GM21423 (cell line): ENCODE data around the gene MYO15A.

ENCODE experiments used
- ATAC-seq: cut with Tn5 transposase; IDR thresholded peaks from one replicate; pipeline ENCODE4 v1.9.1; 2021; ENCODE audit warnings: mild to moderate bottlenecking, moderate library complexity; ENCODE audit not compliant: unreplicated experiment

MYO15A gene

GRCh38 chr17:18157354-18157985, 48.9 kb downstream of the MYO15A start:
- ATAC-seq, result no peak

- no peak for ATAC-seq
Measured at GRCh38 chr17:18158022-18158600, 49.6 kb downstream of the MYO15A start.

GRCh38 chr17:18159551-18160120, 51.1 kb downstream of the MYO15A start:
- ATAC-seq, result no peak

- ATAC-seq, result no peak
Measured at GRCh38 chr17:18160128-18160856, 51.7 kb downstream of the MYO15A start.

- no peak for ATAC-seq
Measured at GRCh38 chr17:18161207-18162145, 52.9 kb downstream of the MYO15A start.

- no peak for ATAC-seq
Measured at GRCh38 chr17:18163547-18163946, 55.0 kb downstream of the MYO15A start.

- ATAC-seq, result no peak
Measured at GRCh38 chr17:18166894-18167293, 58.3 kb downstream of the MYO15A start.

- ATAC-seq, result no peak
Measured at GRCh38 chr17:18167421-18167820, 58.9 kb downstream of the MYO15A start.

- ATAC-seq, result no peak
Measured at GRCh38 chr17:18172531-18173278, 64.1 kb downstream of the MYO15A start.

- no peak for ATAC-seq
Measured at GRCh38 chr17:18173740-18174139, 65.2 kb downstream of the MYO15A start.

GRCh38 chr17:18176176-18176575, 67.6 kb downstream of the MYO15A start:
- ATAC-seq, result no peak

GRCh38 chr17:18177133-18177532, 68.6 kb downstream of the MYO15A start:
- no peak for ATAC-seq

- no peak for ATAC-seq
Measured at GRCh38 chr17:18177722-18178121, 69.2 kb downstream of the MYO15A start.

- no peak for ATAC-seq
Measured at GRCh38 chr17:18179196-18179595, 70.6 kb downstream of the MYO15A start.

- ATAC-seq, result no peak
Measured at GRCh38 chr17:18179804-18180203, 71.2 kb downstream of the MYO15A start.

GRCh38 chr17:18181358-18181757, 72.8 kb downstream of the MYO15A start:
- ATAC-seq, result no peak

GRCh38 chr17:18182110-18182977, 73.8 kb downstream of the MYO15A start:
- no peak for ATAC-seq

GRCh38 chr17:18182978-18183333, 74.4 kb downstream of the MYO15A start:
- ATAC-seq, result peak; percentile 32
